Transverse colon (tissue), 3 donors: Measurements from ENCODE around the gene AIRE.

Experiments used
- POLR2A ChIP-seq: fragments of 450-650 bp; IDR thresholded peaks from one replicate; pipeline ENCODE4 v1.6.1; 2016; ENCODE audit warnings: antibody characterized with exemption, mild to moderate bottlenecking, moderate library complexity
- POLR2AphosphoS5 ChIP-seq, 3 donors: sonication (generic); formaldehyde crosslinking; IDR thresholded peaks; one replicate each; pipeline ENCODE4 v1.6.1; 2016; ENCODE audit warnings: antibody characterized with exemption in 3 of 3

GRCh38 chr21:44306936-44307704, 21.4 kb downstream of the AIRE start:
- TF ChIP-seq POLR2A (no peak), POLR2AphosphoS5 (IDR thresholded peaks at IDR 0.05) (no peak)
